ENCODE measurements around the gene PLD4. TPM values are rescaled to one million over a fixed set of nuclear protein-coding genes. Genes with fewer than 3 reads are reported as not detected.

PLD4 gene
- total RNA-seq, 1 experiment from 2014 or later: not detected

DNA sequence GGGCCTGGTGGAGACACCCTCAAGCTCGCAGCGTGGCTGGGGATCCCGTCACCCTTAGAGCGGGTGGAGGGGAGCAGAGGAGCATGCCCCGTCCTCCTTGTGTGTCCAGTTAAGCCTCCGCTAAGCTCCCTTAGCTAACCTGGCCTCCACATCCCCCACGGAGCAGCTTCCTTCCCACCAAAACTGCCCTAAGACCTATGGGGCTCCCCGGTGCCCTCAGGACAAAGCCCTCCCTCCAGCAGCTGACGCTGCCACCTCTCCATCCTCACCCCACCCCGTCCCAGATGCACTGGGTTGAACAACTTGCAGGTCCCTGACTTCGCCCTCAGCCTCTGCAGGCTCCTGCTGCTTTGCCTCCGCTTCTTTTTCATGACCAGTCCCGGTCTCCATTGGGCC lies 49.5 kb downstream of the PLD4 start:
- DNase-seq (ENCODE audit: low spot score): no peak

DNA sequence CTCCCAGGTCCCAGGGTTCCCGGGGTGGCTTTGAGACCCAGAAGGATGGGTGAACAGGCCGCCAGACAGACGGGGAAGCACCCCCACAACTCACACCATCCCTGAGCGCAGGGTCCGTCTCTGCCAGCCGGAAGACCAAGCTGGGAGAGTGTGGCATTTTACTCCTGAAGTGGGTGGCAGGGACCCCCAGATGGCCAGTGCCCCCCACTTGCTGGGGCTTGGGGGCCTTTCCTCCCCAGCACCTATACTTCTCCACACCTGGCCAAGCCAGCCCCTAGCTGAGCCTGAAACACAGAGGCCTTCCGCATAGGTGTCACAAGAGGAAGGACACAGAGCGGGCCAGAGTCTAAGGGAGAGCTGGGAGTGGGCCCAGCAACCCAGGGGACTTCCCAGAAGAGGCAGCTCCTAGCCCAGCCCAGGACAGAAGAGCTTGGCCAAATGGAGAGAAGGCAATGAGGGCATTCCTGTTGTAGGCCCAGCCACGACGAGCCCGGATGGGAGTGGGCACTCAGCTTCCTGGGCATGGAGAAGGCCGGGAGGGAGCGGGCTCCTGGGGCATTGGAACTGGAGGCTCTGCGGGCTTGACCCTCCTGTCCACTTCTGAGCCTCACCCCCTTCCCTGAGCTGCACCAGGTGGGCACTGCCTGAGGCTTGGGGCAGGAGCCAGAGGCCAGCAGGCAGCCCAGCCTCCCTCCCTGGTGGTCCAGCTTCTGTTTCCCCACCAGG lies 50.1 kb downstream of the PLD4 start:
- no peak for DNase-seq (ENCODE audit: low spot score)

DNA sequence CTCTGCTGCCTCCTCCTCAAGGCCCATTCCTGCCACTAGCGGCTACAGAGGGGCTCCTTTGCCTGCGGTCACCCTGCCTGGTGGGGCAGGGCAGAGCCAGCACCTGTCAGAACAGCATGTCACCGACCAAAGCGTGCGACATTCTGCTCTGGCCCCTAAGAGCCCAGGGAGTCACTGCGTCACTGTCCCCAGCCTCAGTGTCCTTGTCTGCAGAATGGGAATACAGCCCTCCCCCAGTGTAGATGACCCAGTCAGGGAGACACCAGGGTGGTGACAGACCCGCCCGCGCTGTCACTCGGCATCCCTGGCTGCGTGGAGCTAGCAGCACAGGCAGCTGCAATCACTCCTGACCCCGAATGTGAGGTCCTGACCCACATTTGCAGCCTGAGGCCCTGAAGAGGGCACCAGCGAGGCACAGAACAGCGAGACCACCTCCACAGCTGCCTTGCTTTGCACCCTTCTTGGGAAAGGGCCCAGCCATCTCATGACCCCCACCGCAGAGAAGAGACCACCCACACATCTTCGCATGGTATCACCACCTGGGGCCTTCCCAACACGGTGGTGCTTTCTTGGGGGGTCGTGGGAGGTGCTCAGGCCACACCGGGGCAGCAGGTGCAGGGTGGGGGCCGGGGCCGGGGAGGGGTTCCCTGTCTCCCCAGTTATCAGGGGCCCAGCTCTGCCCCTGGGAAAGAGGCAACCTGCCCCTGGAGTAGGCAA lies 51.0 kb downstream of the PLD4 start:
- DNase-seq (ENCODE audit: low spot score): no peak

DNA sequence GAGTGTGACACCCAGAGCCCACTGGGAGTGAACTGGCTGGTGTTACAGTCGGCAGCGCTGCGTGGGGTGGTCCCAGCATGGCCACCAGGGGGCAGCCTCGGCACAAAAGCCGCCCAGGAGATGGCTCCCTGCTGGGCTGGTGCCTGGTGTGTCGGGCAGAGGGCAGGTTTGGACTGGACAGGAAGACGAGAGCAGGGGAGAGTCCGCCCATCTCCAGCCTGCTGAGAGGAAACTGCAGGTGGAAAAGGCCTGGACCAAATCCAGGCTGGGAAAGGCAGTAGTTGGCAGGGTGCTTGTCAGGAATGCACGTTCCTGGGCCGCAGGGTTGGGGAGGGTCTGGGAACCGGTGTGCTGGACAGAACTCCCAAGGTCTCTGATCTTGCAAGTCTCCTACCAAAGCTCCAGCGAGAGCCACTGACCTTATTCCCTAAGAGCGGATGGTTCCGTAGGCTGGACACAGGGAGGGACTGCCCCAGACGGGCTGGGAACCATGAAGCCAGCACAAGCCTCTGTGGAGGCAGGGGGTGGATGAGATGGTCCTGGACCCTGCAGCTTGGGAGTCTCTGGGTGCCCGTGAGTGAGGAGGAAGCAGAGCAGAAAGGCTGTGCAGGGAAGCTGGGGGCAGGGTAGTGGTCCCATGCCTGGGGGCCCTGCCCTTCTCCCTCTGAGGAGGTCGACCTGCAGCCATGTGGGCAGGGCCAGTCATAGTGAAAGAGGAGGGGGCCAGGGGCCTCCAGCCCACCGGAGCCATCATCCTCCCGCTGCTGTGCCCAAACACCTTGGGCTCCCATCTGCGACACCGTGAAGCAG lies 51.7 kb downstream of the PLD4 start:
- DNase-seq (ENCODE audit: low spot score): peak; percentile 88

DNA sequence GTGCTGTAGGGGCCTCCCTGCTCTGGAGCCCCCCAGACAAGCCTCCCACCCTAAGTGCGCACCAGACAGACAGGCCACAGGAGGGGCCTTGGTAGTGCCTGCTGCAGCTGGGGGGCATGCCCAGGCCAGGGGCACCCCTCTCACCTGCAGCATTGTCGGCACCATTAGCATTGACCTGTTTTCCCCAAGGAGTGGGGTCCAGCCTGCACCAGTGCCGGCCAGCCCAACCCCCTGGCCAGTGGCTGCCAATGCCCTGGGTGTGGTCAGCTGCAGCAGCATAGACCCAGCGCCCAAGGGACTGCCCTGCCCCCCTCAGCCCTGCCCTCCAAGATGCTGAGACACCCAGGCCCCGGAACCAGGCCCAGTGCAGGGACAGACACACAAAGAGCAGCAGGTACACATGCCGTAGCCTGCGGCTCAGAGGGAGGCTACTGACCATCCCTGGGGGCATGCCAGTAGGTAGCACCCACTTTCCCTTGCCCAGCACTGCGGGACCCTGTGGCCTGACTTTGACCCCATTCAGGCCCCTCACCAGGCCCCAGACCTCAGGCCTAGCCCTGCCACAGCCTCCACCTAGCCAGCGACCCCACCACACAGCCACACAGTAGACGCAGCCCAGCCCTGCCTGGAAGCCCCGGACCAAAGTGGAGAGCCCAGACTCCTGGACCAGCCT lies 52.5 kb downstream of the PLD4 start:
- DNase-seq (ENCODE audit: low spot score): no peak

DNA sequence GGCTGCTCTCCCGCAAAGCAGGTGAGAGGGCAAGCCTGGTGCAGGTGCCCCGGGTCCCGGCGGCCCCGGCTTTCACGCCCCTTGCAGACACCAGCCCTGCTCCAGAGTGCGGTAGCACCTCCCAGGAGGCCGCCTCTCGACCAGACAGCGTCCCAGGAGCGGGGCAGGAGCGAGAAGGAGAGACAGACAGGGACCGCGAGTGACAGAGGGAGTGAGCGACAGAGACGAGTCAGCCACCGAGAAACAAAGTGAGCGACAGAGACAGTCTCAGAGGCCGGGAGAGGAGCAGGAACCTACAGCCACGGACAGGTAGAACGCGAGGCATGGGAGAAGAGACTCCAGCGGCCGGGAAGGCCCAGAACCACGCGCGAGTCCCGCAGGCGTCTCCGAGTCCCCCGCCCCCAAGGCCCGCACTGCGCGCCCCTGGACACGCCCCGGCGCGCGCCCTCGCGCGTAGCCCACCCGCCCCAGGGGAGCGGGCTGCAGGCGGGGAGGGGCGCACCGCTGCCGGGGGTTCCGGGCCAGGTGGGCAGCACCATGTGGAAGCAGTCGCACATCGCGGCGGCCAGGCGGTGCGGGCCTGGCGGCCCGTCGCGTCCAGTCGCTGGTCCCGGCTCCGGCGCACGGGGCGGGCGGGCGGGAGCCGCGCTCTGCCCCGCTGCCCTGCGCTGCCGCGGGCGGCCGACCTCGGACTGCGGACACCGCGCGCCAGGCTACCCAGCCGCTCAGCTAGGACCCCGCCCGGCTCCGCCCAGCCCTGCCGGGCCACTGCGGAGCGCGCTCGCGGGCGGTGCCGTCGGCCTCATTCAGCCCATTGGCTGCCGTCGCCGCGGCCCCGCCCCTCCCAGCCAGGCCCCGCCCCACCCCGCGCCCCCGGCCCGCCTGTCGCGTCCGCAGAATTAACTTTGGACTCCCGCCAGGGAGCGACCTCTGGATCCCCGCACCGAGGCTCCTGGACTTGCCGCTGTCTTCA lies 53.3 kb downstream of the PLD4 start, which contains the start of gene AHNAK2:
TSS of gene AHNAK2 (minus strand) at position 694 of the 973 bp plus-strand sequence. CDS start at position 557, 137 bp downstream.
- DNase-seq (ENCODE audit: low spot score): peak; percentile 58

DNA sequence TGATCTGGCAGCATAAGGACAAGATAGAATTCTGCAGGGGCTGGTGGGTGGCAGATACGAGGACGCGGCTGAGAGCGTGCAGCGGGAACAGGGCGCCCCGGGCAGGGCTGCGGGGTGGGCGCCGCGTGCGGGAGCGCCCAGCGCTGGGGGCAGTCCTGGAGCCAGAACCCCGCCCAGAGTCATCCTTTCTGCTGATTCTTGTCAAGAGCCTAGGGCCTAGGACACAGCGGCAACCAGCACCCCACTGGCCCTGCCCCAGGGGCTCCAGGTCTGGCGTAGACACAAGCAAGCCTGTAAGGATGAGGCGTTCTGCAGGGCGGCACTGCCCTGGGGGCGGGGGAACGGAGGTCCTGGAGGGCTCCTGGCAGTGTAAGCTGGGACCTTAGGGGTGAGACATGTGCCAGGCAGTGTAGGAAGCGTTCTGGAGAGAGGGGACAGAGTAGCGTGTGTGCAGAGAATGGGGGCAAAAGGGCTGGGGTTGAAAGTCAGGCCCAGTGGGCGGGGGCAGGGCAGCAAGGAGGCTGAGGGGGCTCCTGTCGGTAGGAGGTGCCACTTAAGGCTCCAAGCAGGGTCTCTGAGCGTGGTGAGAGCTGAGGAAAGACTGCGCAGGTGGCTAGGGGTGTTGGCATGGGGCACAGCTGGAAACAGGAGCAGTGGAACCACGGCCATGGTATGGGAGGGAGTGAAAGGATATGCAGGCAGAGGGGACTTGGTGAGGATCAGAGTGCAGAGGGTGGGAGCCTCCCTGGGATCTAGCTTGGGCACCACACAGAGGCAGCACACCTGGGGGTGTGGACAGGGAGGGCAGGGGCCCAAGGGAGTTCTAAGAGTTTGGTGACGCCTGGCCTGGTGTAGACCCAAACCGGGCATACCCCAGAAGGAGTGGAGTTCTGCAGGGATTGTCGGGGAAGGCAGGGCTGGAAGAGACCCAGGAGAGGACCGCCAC lies 54.3 kb downstream of the PLD4 start:
- no peak for DNase-seq (ENCODE audit: low spot score)

DNA sequence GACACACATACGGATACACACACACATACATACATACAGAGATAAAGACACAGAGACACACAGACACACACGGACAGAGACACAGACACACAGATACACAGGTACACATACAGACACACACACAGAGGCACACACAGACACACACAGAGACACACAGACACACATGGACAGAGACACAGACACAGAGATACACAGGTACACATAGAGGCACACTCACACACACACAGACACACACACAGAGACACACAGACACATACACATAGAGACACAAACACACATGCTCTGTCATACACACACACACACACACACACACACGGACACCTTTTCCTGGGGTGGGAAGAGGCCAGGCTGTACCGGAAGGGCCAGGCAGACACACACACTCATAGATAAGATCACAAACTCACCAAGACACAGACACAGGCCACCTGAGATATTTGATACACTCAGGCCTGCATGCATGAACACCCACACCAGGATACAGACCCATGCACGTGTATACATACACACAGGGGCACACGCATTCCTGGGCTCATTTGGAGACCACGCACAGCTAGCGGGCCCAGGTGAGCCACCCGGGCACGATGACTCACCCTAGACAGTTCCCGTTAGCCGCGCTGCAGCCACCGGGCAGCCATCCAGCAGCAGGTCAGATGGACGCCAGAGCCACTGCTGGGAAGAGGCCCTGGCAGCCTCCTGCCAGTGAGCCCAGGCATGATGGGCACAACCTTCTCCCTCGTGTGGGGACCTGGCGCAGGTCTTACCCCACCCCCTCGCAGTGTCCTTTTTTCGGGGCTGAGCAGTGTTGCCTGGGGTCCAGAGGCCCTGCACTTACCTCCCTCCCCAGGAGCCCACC lies 55.3 kb downstream of the PLD4 start:
- peak; percentile 61 for DNase-seq (ENCODE audit: low spot score)

DNA sequence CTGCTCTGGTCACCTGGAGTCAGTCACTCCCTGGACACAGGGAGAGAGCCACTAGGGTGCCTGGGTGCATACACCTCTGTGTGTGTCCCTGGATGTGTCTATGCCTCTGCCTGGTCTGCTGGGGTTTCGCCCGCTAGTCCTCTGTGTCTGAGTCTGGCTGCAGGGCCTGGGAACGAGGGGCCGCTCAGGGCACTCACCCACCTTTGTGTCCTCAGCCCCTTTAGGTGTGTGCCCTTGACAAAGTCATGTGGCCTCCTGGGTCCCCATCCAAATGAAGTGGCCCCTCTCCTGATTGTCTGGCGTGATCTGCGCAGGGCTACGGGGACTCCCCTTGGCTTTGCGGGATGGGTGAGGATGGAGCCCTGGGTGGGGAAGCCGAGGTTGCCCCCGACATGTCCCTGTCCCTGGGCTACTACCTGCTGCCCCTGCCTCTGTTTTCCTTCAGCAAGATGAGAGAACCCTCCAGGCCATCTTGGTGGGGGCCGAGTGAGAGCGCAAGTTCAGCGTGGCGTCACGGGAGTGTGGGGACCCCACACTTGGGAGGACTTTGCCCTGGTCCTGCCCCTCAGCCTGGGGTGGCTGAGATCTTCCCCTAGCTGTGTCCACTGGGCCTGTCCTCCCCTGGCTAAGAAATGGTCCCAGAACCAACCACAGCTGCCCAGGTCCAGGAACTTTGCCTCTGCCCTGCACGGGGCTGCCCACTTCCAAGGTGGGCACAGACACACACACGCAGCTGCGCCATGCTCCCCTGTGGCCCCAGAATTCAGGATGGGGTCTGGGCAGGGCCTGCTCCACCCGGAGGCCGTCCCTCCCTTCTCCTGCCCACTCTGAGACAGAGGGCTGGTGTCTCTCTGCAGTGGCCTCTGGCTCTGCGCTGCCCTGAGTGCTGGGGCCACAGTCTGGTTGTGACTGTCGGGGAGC lies 56.2 kb downstream of the PLD4 start:
- DNase-seq (ENCODE audit: low spot score): no peak

DNA sequence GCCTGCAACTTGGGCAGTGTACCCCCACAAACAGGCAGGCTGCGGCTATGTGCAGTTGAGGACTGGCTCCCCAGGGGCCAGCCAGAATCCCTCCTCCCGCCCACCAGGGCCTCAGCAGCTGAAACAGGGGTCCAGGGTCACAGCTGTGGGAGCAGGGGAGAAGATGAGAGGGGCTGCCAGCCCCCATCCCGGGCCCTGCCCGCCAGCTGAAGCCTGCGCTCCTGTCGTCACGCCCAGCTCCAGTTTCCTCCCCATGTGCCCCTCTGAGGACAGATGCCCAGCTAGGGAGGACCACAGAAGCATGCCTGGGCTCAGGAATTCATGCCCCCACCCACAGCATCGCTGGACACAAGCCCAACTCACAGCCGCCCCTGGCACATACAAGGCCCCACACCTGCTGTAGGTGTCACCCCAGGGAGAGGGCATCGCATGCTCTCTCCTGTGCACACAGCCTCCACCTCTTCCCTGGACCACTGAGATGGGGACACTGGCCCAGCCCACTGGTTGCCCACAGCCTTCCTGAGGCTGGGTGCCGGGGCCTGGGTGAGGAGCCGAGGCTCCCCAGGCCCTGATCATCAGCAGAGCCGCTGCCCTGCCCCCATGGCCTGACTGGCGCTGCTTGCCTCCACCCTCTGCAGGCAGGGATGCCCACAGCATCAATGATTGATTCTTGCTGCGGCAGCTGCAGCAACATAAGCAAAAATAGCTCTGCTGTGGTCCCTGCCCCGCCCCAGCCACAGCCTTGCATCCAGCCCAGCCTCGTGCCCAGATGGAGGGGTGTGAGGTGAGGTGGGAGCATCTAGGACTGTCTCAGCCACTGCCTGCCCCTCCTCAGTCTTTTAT lies 57.2 kb downstream of the PLD4 start:
- no peak for DNase-seq (ENCODE audit: low spot score)

DNA sequence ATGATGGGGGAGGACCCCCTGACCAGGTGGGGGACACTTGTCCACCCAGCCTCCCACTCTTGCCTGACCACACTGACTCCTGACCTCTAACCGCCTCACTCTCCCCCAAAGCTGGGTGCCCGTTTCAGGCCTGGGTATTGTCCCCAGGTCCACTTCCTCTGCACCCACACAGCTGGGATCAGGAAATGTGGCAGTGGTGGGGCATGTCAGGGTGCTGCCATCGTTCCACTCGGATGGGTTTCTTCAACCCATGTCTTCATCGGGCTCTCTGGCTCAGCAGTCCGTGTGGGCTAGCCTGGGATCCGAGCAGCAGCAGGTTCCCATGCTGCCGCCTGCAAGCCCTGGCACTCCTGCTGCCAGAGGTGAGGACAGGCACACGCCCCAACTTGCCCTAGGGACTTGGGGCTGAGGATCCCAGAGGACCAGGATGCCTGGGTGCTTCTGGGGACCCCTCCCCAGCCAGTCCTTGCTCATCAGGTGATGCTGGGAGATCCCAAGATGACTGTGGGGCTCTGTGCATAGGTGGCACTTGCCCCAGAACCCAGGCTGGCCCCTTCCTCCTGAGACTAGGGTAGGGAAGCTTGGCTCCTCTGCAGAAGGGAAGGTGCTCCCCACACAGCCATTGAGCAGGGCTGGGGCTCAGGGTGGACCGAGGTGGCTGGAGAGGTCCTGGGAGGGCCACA lies 58.0 kb downstream of the PLD4 start:
- no peak for DNase-seq (ENCODE audit: low spot score)
